Stimulated activated CD8-positive, alpha-beta memory T cell treated with anti-CD3 and anti-CD28 coated beads, Interleukin-12 subunit alpha, Interleukin-12 subunit beta, amount 100 ng/mL, for 4 hours (primary cell): Measurements from ENCODE around the gene ZIK1.

Source experiments
- DNase-seq: peaks from one replicate; pipeline ENCODE4 v3.0.0-alpha.2; 2020; ENCODE audit warnings: low read depth

The ZIK1 gene

DNA sequence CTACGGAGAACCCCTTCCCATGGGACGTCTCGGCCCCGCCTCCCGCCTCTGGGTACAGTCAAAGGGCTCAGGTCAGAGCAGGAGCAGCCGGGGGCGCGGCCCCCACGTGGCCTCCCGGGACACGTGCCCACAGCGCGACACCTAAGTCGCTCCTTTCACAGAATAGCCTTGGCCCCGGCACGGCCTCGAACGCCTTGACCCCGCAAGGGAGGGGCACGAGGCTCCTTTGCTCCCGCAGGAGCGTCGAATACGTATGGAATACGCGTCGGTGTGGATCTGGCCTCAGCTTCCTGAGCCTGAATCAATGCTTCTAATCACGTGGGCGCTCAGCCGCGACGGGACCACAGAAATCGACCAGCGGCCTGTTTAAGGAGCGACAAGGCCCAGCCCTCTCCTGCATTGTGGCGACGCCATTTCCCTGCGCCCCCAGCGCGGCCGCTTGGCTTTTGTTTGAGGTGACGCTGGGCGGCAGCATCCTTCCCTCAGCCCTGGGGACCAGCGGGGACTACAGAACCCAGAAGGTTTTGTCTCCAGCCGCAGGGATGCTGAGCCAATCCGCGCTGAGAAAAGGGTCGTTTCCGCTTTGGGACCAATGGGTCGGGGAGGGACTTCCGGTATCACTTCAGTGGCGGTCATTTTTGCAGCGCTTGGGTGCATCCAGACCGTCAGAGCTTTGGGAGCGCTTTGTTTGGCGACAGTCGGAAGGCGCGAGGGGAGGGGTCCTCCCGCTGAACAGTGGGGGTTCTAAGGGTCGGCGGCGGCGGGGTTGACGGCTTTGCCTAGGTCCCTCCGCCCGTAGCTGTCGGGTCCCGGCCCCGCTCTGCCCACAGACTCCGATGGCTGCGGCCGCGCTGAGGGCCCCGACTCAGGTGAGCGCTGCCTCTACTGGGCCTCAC is at the start of gene ZIK1:
Gene ZIK1 (plus strand): TSS at position 625 of the 896 bp plus-strand sequence. CDS start 212 bp downstream, at position 837.
- DNase-seq: peak; percentile 74

DNA sequence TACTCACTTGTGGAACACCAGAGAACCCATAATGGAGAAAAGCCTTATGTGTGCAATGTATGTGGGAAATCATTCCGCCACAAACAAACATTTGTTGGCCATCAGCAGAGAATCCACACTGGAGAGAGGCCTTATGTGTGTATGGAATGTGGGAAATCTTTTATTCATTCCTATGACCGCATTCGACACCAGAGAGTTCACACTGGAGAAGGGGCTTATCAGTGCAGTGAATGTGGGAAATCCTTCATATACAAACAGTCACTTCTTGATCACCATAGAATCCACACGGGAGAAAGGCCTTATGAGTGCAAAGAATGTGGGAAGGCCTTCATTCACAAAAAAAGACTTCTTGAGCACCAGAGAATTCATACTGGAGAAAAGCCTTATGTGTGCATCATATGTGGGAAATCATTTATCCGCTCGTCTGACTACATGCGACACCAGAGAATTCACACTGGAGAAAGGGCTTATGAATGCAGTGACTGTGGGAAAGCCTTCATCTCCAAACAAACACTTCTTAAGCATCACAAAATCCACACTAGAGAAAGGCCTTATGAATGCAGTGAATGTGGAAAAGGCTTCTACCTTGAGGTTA is 45.9 kb upstream of the ZIK1 start:
- DNase-seq: no peak

DNA sequence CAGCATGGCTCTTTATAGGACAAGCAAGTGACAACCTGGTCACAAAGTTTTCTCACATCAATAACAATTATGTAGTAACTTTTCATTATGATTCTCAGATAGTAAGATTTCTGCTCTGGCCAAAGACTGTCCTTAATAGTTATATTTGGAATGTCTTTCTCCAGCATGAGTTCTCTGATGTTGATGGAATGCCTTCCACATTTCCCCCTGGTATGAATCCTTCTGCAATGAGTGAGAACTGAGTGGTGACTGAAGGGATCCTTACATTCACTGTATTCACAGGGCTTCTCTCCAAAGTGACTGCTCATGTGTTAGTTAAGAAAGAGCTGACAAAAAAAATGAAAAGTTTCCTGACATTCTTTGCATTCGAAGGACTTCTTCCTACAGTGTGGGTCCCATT is 37.4 kb upstream of the ZIK1 start:
- no peak for DNase-seq

DNA sequence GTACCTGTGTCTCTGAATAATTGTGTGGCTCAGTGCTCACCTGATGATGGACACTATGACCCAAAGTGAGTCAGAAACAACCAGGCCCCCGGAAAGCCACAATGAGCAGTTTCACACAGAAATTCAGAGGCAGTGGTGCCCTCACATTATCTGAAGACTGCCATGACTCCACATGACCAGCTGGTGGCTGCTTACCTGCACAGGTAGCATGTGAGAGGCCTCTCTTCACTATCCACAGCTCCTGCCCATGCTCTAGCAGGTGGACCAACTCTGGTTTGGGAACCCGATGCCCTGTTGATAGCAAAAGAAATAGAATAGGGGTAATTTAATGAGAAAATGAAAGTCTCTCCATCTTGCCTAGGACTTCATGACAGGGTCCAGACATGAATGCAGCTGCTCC is 31.5 kb upstream of the ZIK1 start:
- no peak for DNase-seq

DNA sequence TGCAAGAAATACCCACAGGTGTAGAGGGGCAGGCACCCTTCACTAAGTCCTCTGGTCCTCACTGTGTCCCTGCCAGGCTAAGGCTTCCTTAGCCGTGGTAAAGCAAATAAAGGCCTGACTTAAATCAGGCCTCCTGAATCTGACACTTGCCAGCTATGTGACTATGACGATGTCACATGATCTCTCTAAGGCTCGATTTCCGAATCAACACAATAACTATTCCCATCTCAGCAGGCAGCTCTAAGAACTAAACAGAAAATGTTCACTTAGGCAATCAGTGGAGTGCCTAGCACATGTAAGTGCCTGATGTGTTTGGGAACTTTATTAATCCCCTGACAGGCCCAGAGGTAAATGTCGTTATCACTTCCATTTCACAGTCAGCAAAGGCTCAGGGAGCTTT is 26.3 kb upstream of the ZIK1 start:
- no peak for DNase-seq

DNA sequence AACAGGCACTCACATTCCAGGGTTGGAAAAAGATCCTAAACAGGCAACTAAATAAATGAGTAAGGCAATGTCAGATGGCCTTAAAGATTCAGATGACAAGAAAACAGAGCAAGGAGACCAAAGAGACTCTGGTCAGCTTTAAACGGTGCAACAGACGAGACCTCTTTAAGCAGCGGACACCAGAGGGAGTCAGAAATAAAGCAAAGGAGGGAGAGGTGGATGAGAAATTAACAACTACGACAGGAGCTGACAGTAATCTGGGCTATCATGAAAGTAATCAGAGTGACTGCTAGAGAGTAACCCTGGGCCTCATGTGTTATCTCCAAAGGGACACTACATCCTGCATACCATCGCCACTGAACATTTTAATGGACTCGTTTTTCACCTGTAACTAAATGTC is 25.4 kb upstream of the ZIK1 start:
- DNase-seq: no peak

DNA sequence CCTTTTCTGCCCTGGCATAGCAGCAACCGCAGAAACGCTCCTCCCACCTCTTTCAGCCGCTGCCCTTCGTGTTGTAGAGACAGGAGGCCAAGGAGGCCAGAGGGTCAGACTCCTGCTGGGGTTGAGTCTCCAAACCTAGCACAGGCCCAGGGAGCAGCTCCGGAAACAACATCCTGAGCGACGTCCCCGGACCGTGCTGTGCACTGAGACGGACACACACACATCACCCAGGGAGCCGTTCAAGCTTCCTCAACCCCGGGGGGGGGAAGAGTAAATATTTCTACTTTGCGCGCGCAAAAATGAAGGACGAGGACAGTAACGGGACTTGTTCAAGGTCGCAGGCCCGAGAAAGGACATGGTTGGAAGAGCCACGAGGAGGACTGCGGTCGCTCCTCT is 24.9 kb upstream of the ZIK1 start:
- DNase-seq: no peak

DNA sequence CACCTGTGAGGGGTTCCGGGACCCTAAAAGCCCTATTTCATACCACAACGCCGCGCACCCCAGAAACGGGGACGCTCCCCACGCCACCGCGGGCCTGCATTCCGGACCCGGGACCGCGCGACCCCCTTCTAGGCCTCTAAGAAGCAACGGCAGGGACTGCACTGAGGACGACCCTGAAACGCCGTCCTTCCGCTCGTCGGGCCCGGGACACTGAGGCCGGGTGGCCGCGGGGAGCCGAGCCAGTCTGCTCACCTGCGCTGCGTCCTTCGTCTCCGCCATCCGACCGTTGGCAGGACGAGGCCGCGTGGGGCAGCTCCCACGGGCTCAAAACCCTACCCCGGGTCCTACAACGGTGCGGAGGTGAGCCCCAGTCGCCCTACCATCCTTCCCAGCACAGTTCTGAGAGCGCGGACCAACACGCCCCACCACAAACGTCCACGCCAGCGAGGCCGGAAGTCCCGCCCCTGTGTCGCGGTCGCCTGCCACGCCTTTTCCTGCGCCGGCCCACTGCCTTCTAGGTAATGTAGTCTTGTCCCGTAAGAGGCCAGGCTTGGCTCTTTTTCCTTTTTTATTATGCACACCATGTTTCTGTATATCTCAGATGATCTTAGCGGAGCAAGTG is 24.4 kb upstream of the ZIK1 start, which contains the start of gene ZNF550:
Gene ZNF550 (minus strand): TSS at position 460 of the 622 bp plus-strand sequence. CDS start 181 bp downstream, at position 279.
- DNase-seq: peak; percentile 78

DNA sequence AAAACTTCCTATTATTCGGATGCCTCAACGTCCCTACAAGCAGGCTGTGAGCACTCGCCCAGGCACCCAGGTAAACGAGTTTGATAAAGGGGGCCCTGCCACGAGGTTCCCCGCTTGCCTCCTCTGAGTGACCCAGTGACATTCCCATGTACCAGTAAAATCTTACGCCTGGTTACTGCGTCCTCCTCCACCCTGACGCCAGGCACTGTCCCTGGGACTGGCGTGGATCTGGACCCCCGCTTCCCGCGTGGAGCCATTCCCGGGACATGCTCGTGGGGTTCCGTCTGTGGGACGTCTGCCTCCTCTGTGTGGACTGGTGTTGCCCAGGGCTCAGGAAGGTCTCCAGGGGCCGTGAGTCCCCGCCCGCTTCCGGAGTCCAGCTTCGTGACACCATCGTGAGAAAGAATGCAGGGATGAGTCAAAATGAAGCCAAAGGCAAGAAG is 23.9 kb upstream of the ZIK1 start:
- no peak for DNase-seq

DNA sequence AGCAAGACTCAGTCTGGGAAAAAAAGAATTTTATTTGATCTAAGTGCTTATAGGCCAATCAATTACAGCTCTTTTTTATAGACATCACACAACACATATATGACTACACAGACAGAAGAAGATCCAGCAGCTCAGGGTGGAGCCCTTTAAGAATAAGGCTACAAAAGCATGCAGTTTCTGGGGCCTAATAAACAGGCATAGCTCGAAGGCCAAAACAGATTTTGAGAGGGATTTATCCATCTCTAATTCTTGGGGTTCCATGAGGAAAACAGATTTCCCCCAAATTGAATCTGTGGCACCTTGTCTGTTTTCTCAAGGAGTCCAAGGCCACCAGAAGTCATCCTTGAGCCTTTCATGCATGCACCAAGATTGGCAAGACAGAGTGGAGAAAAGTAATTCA is 20.4 kb upstream of the ZIK1 start:
- no peak for DNase-seq

DNA sequence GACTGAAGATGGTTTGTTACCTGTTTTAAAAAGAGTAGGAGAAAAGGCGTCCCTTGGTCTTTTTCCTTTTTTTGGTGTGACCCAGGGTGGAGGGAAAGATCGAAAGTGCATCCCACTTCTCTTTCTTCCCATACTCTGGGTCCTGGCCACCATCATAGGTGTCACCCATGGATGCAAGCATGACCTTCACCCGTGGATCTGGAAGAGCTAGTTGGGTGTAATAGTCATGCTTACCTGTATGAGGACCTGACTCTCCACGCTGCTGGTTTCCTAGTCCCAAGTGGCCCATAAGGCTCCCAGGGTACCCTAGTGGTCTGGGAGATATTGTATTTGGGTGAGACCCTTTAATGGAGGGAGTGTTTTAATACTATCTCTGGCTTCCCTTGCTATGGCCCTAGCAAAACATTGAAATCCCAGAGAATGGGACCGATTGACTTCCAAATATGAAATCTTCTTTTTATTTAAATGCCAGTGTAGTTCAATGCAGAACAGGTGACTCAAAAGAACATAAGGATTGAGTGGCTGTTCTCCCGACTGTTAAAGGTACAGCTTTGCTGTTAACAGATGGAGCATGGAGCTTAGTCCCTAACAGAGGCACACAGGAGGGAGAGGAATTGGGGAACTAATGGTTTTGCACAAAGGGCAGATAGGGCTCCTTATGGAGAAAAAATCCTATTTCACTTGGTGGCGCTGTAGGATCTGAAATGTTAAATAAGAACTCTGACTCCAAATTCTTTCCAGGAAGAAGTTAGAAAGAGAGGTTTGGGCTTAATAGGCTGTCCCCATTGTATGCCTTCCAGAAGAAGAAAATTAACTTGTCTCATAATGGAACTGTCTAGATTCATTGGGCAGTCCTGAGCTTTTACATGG is 17.3 kb upstream of the ZIK1 start:
- DNase-seq: no peak

DNA sequence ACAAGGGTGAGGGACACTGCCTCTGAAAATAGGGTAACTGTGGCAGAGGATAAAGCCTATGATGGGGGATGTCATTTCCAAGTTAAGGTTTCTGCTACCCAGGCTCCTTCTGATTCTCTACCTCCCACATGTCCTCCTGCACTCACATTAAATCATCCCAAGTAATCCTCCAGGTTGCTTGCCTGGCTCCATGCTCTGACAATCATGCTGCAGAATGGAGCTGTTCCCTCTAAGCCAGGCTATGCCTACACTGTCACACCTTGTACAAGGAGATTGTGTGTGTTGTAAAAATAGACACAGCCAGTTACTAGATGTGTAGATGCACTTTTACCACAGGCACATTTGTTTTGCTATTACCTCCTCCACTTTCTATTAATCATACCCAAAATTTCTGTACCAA is 13.2 kb upstream of the ZIK1 start:
- DNase-seq: no peak

DNA sequence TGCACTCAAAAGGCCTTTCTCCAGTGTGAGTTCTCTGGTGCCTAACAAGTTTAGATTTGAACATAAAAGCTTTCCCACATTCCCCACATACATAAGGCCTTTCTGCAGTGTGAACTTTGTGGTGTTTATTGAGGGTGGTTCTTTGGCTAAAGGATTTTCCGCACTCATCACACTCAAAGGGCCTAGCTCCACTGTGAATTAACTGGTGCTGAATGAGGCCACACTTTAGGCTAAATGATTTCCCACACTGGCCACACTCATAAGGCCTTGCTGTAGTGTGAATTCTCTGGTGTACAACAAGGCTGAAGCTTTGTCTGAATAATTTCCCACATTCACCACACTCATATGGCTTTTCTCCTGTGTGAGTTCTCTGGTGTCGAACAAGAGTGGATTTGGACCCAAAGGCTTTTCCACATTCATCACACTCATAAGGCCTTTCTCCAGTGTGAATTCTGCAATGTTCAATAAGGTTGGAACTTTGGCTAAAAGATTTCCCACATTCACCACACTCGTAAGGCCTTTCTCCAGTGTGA is 11.5 kb upstream of the ZIK1 start:
- no peak for DNase-seq

DNA sequence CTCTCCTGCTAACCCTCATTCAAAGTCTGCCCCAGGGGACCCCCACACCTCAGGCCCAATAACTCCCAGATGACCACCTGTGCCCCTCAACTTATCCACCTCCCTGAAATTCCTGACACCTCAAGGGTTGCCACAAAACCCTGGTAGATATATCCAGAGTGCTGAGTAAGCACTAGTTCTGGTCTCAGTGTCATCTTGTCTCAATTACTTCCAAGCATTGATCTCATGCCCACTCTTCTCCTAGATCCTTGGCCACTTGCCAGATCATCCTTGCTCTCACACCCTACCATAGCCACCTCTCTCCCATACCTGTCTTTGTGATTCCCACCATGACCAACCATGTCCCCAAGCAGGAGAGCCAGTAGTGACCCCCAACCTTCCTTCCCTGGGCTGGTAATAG is 7.3 kb upstream of the ZIK1 start:
- no peak for DNase-seq

DNA sequence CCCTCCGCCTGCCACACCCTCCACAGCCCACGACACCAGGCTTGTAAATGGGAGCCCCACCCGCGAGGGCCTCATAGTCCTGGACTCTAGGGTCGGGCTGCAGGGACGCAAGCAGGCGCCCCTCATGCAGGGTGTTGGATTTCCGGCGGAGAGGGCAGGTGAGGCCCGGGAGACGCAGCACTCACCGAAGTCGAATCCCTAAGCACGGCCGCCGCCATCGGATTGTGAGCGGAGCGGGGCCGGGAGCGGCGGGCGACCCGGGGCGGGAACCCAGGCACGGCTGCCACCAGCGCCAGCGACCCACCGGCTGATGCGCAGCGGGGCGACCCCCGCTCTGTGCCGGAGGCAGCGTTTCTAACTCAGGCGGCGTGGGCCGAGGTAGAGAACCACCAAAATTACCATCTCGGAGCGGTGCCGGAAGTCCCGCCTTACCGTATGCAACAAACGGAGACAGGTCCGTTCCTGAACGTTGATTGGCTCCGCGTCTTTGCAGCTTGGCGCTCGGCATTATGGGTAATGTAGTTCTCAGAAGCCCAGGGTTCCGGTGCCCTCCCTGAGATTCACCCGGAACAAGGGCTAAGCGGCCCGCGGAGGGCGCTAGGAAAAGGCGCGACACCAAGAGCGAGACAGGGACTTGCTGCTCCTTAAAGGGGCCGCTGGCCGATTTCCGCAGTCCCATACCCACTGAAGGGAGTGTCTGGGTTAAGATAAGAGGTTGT is 5.3 kb upstream of the ZIK1 start, which contains the start of gene ZNF416:
Gene ZNF416 (minus strand): TSS at position 425 of the 719 bp plus-strand sequence. CDS start 207 bp downstream, at position 218.
- DNase-seq: peak; percentile 85

DNA sequence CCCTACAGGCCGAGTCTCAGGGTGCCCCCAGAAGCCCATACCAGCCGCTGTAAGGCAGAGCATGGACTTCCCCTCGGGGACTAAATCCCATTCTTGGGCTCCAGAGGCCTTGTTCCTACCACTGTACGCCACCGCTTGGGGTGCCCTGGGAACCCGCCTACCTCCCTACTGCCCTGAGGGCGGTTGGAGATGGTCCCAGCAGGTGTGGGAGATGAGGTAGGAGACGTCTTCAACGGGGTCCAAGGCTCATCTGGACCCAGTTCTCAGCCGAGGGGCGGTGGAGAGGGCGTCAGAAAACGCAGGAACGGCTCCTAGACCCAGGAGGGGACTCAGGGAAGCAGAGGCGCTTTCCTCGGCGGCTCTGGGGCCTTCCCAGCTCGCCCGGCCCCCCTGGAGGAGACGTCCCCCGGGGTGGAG is 833 bp upstream of the ZIK1 start:
- DNase-seq: no peak

DNA sequence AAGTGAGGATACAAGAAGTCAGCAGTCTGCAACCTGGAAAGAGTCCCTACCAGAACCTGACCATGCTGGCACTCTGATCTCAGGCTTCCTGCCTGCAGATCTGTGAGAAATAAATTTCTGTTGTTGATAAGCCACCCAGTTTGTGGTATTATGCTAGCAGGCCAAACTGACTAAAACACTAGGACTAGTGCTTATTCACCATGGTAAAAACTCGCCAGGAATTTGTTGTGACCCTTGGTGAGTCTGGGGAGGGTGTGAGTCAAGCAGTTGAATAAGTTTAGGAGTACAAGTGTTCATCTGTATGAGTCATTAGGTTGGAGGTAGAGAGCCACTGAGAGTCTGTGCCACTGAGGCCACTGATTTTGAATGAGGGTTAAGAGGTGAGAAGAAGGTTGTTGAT is 3.6 kb downstream of the ZIK1 start:
- DNase-seq: no peak

DNA sequence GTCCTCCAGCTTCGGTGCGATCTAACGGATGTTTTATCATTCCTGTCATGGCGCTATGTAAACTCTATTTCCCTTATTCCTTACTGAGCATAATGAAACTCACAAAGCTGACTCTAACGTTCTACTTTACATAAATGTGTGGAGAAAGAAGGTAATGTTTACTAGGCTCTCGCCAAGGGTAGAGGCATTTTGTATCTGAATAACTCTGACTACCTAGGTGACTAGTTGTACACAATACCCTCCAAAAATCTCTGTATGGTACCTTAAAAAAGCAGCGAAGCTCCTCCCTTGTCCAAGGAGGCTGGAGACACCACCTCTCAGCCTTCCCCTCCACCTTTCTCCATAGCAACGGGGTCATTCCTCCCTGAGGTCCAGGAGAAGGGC is 15.4 kb downstream of the ZIK1 start:
- no peak for DNase-seq

DNA sequence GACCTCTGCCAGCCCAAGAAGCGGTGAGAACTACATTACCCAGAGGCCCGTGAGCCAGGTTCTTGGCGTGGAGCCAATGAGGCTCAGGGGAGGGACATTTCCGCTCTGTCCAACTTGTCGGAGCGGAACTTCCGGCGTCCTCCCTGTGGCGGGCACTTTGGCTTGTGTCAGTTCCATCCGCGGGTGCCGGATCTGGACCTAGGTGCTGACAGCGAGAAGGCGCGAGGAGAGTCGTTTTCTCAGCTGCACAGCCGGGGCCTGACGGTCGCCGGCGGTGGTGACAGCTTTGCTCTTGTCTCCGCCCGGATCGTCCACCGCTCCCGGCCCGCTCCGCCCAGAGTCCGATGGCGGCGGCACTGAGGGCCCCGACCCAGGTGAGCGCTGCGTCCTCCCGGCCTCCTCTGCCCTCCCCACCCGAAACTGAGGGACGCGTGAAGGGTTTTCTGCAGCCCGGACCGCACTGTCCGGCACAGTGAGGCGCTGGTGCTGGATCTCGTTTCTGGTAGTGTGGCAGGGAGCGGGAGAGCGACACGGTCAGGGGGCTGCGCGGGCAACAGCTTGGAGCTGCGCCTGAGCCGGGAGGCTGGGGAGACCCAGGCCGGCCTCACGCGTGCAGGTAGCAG is 15.9 kb downstream of the ZIK1 start, which contains the start of gene ZNF530:
Gene ZNF530 (plus strand): TSS at position 125 of the 623 bp plus-strand sequence. CDS start 4,461 bp downstream, outside the sequence.
- peak; percentile 71 for DNase-seq

DNA sequence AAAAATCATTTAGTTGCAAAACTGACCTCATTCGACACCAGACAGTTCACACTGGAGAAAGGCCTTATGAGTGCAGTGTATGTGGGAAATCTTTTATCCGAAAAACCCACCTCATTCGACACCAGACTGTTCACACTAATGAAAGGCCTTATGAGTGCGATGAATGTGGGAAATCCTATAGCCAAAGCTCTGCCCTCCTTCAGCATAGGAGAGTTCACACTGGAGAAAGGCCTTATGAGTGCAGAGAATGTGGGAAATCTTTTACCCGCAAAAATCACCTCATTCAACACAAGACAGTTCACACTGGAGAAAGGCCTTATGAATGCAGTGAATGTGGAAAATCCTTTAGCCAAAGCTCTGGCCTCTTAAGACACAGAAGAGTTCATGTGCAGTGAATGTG is 23.0 kb downstream of the ZIK1 start:
- no peak for DNase-seq
